H9 (cell line): ENCODE results near the gene AGMO. TPM values are rescaled to one million over a fixed set of nuclear protein-coding genes. Genes with fewer than 3 reads are reported as not detected.

Experiments used
- DNase-seq: peaks from one replicate; pipeline ENCODE4 v3.0.0-alpha.2; 2017
- H2AFZ ChIP-seq: one replicate; pipeline ENCODE4 v1.6.1; 2013; ENCODE audit warnings: mild to moderate bottlenecking, low read length, control low read depth, moderate library complexity
- H2AK5ac ChIP-seq: 2 replicates; pipeline ENCODE4 v1.6.1; 2013; ENCODE audit warnings: low read length, control low read depth, mixed read lengths; ENCODE audit not compliant: insufficient read length
- H2BK120ac ChIP-seq: one replicate; pipeline ENCODE4 v1.6.1; 2013; ENCODE audit warnings: low read depth, mild to moderate bottlenecking, low read length, control low read depth, inconsistent platforms; ENCODE audit not compliant: poor library complexity, severe bottlenecking
- H2BK12ac ChIP-seq: 2 replicates; pipeline ENCODE4 v1.6.1; 2013; ENCODE audit warnings: low read length, control low read depth, mixed read lengths, low read depth; ENCODE audit not compliant: insufficient read length
- H2BK15ac ChIP-seq: 2 replicates; pipeline ENCODE4 v1.6.1; 2013; ENCODE audit warnings: low read depth, low read length, control low read depth
- H2BK20ac ChIP-seq: one replicate; pipeline ENCODE4 v1.6.1; 2013; ENCODE audit warnings: low read depth, mild to moderate bottlenecking, low read length, control low read depth, inconsistent platforms; ENCODE audit not compliant: poor library complexity, severe bottlenecking
- H2BK5ac ChIP-seq: 2 replicates; pipeline ENCODE4 v1.6.1; 2013; ENCODE audit warnings: low read length, control low read depth, mixed read lengths; ENCODE audit not compliant: insufficient read length
- H3K14ac ChIP-seq: 2 replicates; pipeline ENCODE4 v1.6.1; 2013; ENCODE audit warnings: low read length, control low read depth; ENCODE audit not compliant: insufficient read depth
- H3K18ac ChIP-seq: 2 replicates; pipeline ENCODE4 v1.6.1; 2013; ENCODE audit warnings: low read depth, mild to moderate bottlenecking, mixed read lengths, low read length, control low read depth; ENCODE audit not compliant: insufficient read length
- H3K23ac ChIP-seq: 2 replicates; pipeline ENCODE4 v1.6.1; 2013; ENCODE audit warnings: low read length, control low read depth, mixed read lengths, low read depth; ENCODE audit not compliant: insufficient read length
- H3K23me2 ChIP-seq: 2 replicates; pipeline ENCODE4 v1.6.1; 2013; ENCODE audit warnings: low read depth, mild to moderate bottlenecking, mixed read lengths, low read length, control low read depth; ENCODE audit not compliant: insufficient read length, poor library complexity, severe bottlenecking
- H3K27ac ChIP-seq: 2 replicates; pipeline ENCODE4 v1.5.1; 2013; ENCODE audit warnings: low read length, control low read depth, mixed read lengths, low read depth; ENCODE audit not compliant: insufficient read length
- H3K27me3 ChIP-seq: 2 replicates; pipeline ENCODE4 v1.6.1; 2013; ENCODE audit warnings: low read length, control low read depth, inconsistent platforms; ENCODE audit not compliant: insufficient read depth
- H3K4ac ChIP-seq: 2 replicates; pipeline ENCODE4 v1.6.1; 2013; ENCODE audit warnings: low read depth, mild to moderate bottlenecking, control low read depth, inconsistent platforms, low read length, moderate library complexity
- H3K4me1 ChIP-seq: 2 replicates; pipeline ENCODE4 v1.6.1; 2013; ENCODE audit warnings: low read length, control low read depth, inconsistent platforms; ENCODE audit not compliant: insufficient read depth
- H3K4me2 ChIP-seq: 2 replicates; pipeline ENCODE4 v1.6.1; 2013; ENCODE audit warnings: low read length, control low read depth, mixed read lengths; ENCODE audit not compliant: insufficient read length, insufficient read depth
- H3K56ac ChIP-seq: 2 replicates; pipeline ENCODE4 v1.6.1; 2013; ENCODE audit warnings: low read depth, mild to moderate bottlenecking, mixed read lengths, low read length, control low read depth; ENCODE audit not compliant: insufficient read length
- H3K79me1 ChIP-seq: 2 replicates; pipeline ENCODE4 v1.6.1; 2013; ENCODE audit warnings: low read depth, mild to moderate bottlenecking, moderate library complexity, low read length, control low read depth, inconsistent platforms; ENCODE audit not compliant: insufficient read depth, poor library complexity, severe bottlenecking
- H3K79me2 ChIP-seq: 2 replicates; pipeline ENCODE4 v1.6.1; 2013; ENCODE audit warnings: low read length, control low read depth, inconsistent platforms; ENCODE audit not compliant: insufficient read depth
- H3K9ac ChIP-seq: 2 replicates; pipeline ENCODE4 v1.6.1; 2013; ENCODE audit warnings: low read length, control low read depth, mixed read lengths; ENCODE audit not compliant: insufficient read length; ENCODE audit errors: extremely low read depth
- H3K9me3 ChIP-seq: one replicate; pipeline ENCODE4 v1.6.1; 2013; ENCODE audit warnings: low read depth, low read length, inconsistent platforms; ENCODE audit not compliant: control insufficient read depth
- H3T11ph ChIP-seq: one replicate; pipeline ENCODE4 v1.6.1; 2013; ENCODE audit warnings: mild to moderate bottlenecking, low read length, control low read depth, inconsistent platforms
- H4K20me1 ChIP-seq: one replicate; pipeline ENCODE4 v1.6.1; 2013; ENCODE audit not compliant: control insufficient read depth, insufficient read length, insufficient read depth
- H4K5ac ChIP-seq: 2 replicates; pipeline ENCODE4 v1.6.1; 2013; ENCODE audit warnings: low read depth, mild to moderate bottlenecking, mixed read lengths, low read length, control low read depth; ENCODE audit not compliant: insufficient read length
- H4K8ac ChIP-seq: replicated peaks from 2 replicates; pipeline ENCODE4 v1.6.1; 2013; ENCODE audit warnings: low read length, control low read depth, mixed read lengths, low read depth; ENCODE audit not compliant: insufficient read length
- H4K91ac ChIP-seq: 2 replicates; pipeline ENCODE4 v1.6.1; 2013; ENCODE audit warnings: low read depth, mild to moderate bottlenecking, moderate library complexity, mixed read lengths, low read length, control low read depth; ENCODE audit not compliant: insufficient read length
- H3K27ac Mint-ChIP-seq, 3 experiments: 2 replicates in 2 of 3; 3 replicates in 1 of 3; pipeline ENCODE4 v1.8.0; 2020 to 2021; ENCODE audit warnings: mixed read lengths in 3 of 3, mild to moderate bottlenecking in 1 of 3, moderate library complexity in 1 of 3
- H3K27me3 Mint-ChIP-seq: 2 replicates; pipeline ENCODE4 v1.8.0; 2021; ENCODE audit warnings: low read depth, mild to moderate bottlenecking, moderate library complexity, mixed read lengths
- H3K36me3 Mint-ChIP-seq, 3 experiments: 2 replicates in 2 of 3; 3 replicates in 1 of 3; pipeline ENCODE4 v1.8.0; 2020 to 2021; ENCODE audit warnings: low read depth in 3 of 3, mixed read lengths in 3 of 3; ENCODE audit not compliant: insufficient read depth in 1 of 3
- H3K4me1 Mint-ChIP-seq, 2 experiments: 2 replicates each; pipeline ENCODE4 v1.8.0; 2020; ENCODE audit warnings: mixed read lengths in 2 of 2
- H3K4me3 Mint-ChIP-seq, 2 experiments: 2 replicates in 1 of 2; 3 replicates in 1 of 2; pipeline ENCODE4 v1.8.0; 2020 to 2021; ENCODE audit warnings: mild to moderate bottlenecking in 2 of 2, mixed read lengths in 2 of 2, moderate library complexity in 1 of 2
- H3K9me3 Mint-ChIP-seq, 2 experiments: 2 replicates in 1 of 2; 3 replicates in 1 of 2; pipeline ENCODE4 v1.8.0; 2020; ENCODE audit warnings: mild to moderate bottlenecking in 2 of 2, mixed read lengths in 2 of 2, moderate library complexity in 1 of 2
- WGBS: extraction: QIAGEN DNeasy Blood & Tissue Kit; methylation state at CpG from one replicate; pipeline ENCODE4 v1.1.7; 2013; ENCODE audit warnings: missing lambda C conversion rate, low lambda C conversion rate, mixed read lengths; ENCODE audit not compliant: insufficient read length; ENCODE audit errors: extremely low coverage; 5-methylcytosine and 5-hydroxymethylcytosine counted together
- total RNA-seq: library from RNA; stranded (reverse); gene quantifications from 2 replicates; pipeline ENCODE4 v1.2.1, GENCODE V29; 2021
- TF ChIP-seq, protein P1 (sequence below): fragments of 200-600 bp; sonication (generic); conservative IDR thresholded peaks from 3 replicates; pipeline ENCODE4 v1.8.0; 2021; ENCODE audit warnings: antibody characterized with exemption, mild to moderate bottlenecking

Gene AGMO
- total RNA-seq, 1 experiment from 2014 or later, result 0.70 TPM

DNA sequence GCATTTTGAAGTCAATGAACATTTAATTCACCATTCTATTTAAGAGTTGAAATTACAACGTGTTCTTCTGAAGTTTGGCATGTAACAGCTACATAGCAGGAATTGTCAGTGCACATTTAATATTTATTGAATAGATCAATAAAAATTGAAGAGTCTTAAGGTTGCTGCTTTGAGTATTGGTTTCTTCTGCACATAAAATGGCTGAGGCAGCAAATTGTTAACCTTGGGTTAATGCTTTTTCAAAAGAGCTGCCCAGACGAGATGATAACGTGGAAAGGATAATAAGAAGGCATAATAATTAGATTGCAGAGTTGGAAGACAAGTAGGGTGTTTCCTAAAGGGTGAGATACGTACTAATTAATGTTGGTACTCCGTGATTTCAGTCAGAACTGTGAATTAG, 203.7 kb downstream of the AGMO start:
- Mint-ChIP-seq H3K36me3 (no peaks in the 10 kb centered on the region), H3K4me3 (no peak overlapping the region), H3K27me3 (no peaks in the 10 kb centered on the region), H3K27ac (no peak overlapping the region), H3K4me1 (peaks cover 0 to 4% of the 10 kb centered on the region in 2 experiments; a peak in 2 of 4 replicates), H3K9me3 (no peaks in the 10 kb centered on the region)
- Histone ChIP-seq H3K23ac (no peak overlapping the region), H3K23me2 (no peaks in the 10 kb centered on the region), H2AFZ (no peak overlapping the region), H2AK5ac (no peak overlapping the region), H3K9ac (no peak overlapping the region), H3K4me1 (peaks cover 2% of the 10 kb centered on the region; the same call in 1 of the 2 replicates), H2BK120ac (no peak overlapping the region), H3K4ac (no peak overlapping the region), H4K8ac (no peak overlapping the region), H4K91ac (no peak overlapping the region), H3K79me1 (no peaks in the 10 kb centered on the region), H3K14ac (no peak overlapping the region), H2BK20ac (no peak overlapping the region), H3K79me2 (no peaks in the 10 kb centered on the region), H4K5ac (no peak overlapping the region), H4K20me1 (no peaks in the 10 kb centered on the region), H2BK12ac (no peak overlapping the region), H2BK15ac (no peak overlapping the region), H3T11ph (no peak overlapping the region), H3K18ac (no peak overlapping the region), H3K4me2 (no peak overlapping the region), H3K27ac (no peak overlapping the region), H3K56ac (no peak overlapping the region), H3K27me3 (no peaks in the 10 kb centered on the region), H2BK5ac (no peak overlapping the region), H3K9me3 (no peaks in the 10 kb centered on the region)
- TF ChIP-seq, protein P1, sequence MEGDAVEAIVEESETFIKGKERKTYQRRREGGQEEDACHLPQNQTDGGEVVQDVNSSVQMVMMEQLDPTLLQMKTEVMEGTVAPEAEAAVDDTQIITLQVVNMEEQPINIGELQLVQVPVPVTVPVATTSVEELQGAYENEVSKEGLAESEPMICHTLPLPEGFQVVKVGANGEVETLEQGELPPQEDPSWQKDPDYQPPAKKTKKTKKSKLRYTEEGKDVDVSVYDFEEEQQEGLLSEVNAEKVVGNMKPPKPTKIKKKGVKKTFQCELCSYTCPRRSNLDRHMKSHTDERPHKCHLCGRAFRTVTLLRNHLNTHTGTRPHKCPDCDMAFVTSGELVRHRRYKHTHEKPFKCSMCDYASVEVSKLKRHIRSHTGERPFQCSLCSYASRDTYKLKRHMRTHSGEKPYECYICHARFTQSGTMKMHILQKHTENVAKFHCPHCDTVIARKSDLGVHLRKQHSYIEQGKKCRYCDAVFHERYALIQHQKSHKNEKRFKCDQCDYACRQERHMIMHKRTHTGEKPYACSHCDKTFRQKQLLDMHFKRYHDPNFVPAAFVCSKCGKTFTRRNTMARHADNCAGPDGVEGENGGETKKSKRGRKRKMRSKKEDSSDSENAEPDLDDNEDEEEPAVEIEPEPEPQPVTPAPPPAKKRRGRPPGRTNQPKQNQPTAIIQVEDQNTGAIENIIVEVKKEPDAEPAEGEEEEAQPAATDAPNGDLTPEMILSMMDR, result no peak
- no CpG with 5 or more reads among the region's 5 CpGs for WGBS
- no peak for DNase-seq
